K562 (cell line): ENCODE data around the gene ZNF831. TPM values are rescaled to one million over a fixed set of nuclear protein-coding genes. Genes with fewer than 3 reads are reported as not detected.

ENCODE experiments used
- ATAC-seq: fragments of 200-7000 bp; cut with Tn5 transposase; 3 replicates; pipeline ENCODE4 v1.9.1; 2020; ENCODE audit warnings: moderate library complexity
- BruUV-seq: library from RNA; stranded (reverse); fragments of 400-500 nt; replicated peaks from 2 replicates; lab custom pipeline; 2021; lab: Mats Ljungman, UMichigan
- CTCF ChIA-PET: fragments of 300-600 bp; formaldehyde crosslinking; extraction: SDS; loops from one replicate; lab custom pipeline; 2021; ENCODE audit warnings: low intra/inter-chr PET ratio; lab: Yijun Ruan, JAX
- POLR2A ChIA-PET: fragments of 300-600, 350-650 bp; sonication (Branson Sonifier 250); formaldehyde crosslinking; extraction: SDS; loops from one replicate; lab custom pipeline; 2021; ENCODE audit warnings: antibody characterized with exemption, inconsistent platforms; lab: Yijun Ruan, JAX
- DNase-seq, 4 experiments: peaks; one replicate each; pipeline versions ENCODE4 v3.0.0 to v3.0.0-alpha.2; 2011 to 2018; ENCODE audit warnings: low spot score in 3 of 4, mixed read lengths in 3 of 4; ENCODE audit errors: extremely low read depth in 1 of 4
- FAIRE-seq: peaks from 2 replicates; lab custom pipeline; 2011; peaks lifted over from hg19 to GRCh38; lab: Jason Lieb, UNC
- H2AFZ ChIP-seq: 2 replicates; pipeline ENCODE4 v1.6.0; 2011; ENCODE audit warnings: low read depth, low read length, control low read depth, inconsistent platforms
- H3K27ac ChIP-seq: fragments of 200-600 bp; 3 replicates; pipeline ENCODE4 v1.8.0; 2011; ENCODE audit warnings: low read depth, mild to moderate bottlenecking, control low read depth, inconsistent platforms, low read length, moderate library complexity, mixed read lengths; ENCODE audit errors: extremely low read depth
- H3K27me3 ChIP-seq, 2 experiments: fragments of 300-600 bp in 1 of 2; 2 replicates in 1 of 2; 3 replicates in 1 of 2; pipeline versions ENCODE4 v1.6.0 to v1.8.0; 2011; ENCODE audit warnings: inconsistent platforms in 2 of 2, low read length in 2 of 2, mild to moderate bottlenecking in 1 of 2, mixed read lengths in 1 of 2, moderate library complexity in 1 of 2; ENCODE audit not compliant: control insufficient read depth in 2 of 2, insufficient read depth in 2 of 2
- H3K36me3 ChIP-seq: fragments of 300-600 bp; 3 replicates; pipeline ENCODE4 v1.8.0; 2011; ENCODE audit warnings: mild to moderate bottlenecking, low read length, inconsistent platforms; ENCODE audit not compliant: control insufficient read depth, insufficient read depth
- H3K4me1 ChIP-seq, 2 experiments: fragments of 200-600 bp in 1 of 2; replicated peaks in 1 of 2; 2 replicates in 1 of 2; 3 replicates in 1 of 2; pipeline versions ENCODE4 v1.5.1 to v1.8.0; 2011; ENCODE audit warnings: inconsistent platforms in 2 of 2, low read length in 2 of 2, mild to moderate bottlenecking in 1 of 2, mixed read lengths in 1 of 2, moderate library complexity in 1 of 2; ENCODE audit not compliant: control insufficient read depth in 2 of 2, insufficient read depth in 2 of 2
- H3K4me2 ChIP-seq: 2 replicates; pipeline ENCODE4 v1.6.1; 2011; ENCODE audit warnings: low read length, control low read depth, inconsistent platforms, mixed read lengths; ENCODE audit not compliant: insufficient read depth
- H3K4me3 ChIP-seq: fragments of 200-600 bp; sonication (generic), shearing (Covaris generic); 2 replicates; pipeline ENCODE4 v1.5.1; 2016; ENCODE audit warnings: control low read depth, inconsistent platforms
- H3K79me2 ChIP-seq: fragments of 200-600 bp; 3 replicates; pipeline ENCODE4 v1.8.0; 2011; ENCODE audit warnings: low read length, inconsistent platforms; ENCODE audit not compliant: control insufficient read depth, insufficient read depth
- H3K9ac ChIP-seq, 2 experiments: 2 replicates each; pipeline versions ENCODE4 v1.6.0 to v1.6.1; 2011; ENCODE audit warnings: low read depth in 2 of 2, low read length in 2 of 2, control low read depth in 1 of 2, inconsistent platforms in 1 of 2, mild to moderate bottlenecking in 1 of 2, mixed read lengths in 1 of 2; ENCODE audit not compliant: insufficient read depth in 1 of 2
- H3K9me1 ChIP-seq: one replicate; pipeline ENCODE4 v1.6.0; 2011; ENCODE audit warnings: inconsistent platforms, mild to moderate bottlenecking, low read length, moderate library complexity; ENCODE audit not compliant: control insufficient read depth, insufficient read depth
- H3K9me3 ChIP-seq: replicated peaks from 2 replicates; pipeline ENCODE4 v1.5.1; 2011; ENCODE audit warnings: low read depth, low read length, inconsistent platforms; ENCODE audit not compliant: control insufficient read depth, insufficient read depth
- H4K20me1 ChIP-seq: replicated peaks from 2 replicates; pipeline ENCODE4 v1.6.1; 2011; ENCODE audit warnings: low read length, inconsistent platforms, mixed read lengths; ENCODE audit not compliant: control insufficient read depth, insufficient read depth
- C11orf30 ChIP-seq: fragments of 450-650 bp; IDR thresholded peaks from 2 replicates; pipeline ENCODE4 v1.6.1; 2016; ENCODE audit warnings: low read depth, mild to moderate bottlenecking
- HMGN3 ChIP-seq: IDR thresholded peaks from 2 replicates; pipeline ENCODE4 v1.6.1; 2011; ENCODE audit warnings: borderline replicate concordance, low read depth, mild to moderate bottlenecking, mixed read lengths, low read length; ENCODE audit not compliant: insufficient read length; ENCODE audit errors: extremely low read depth
- HNRNPH1 ChIP-seq: fragments of 200-400 bp; formaldehyde crosslinking; optimal IDR thresholded peaks from 2 replicates; pipeline ENCODE3; 2017; ENCODE audit warnings: low read depth, mild to moderate bottlenecking, low read length, moderate library complexity
- KLF16 ChIP-seq: IDR thresholded peaks from 2 replicates; pipeline ENCODE4 v1.6.1; 2016; ENCODE audit warnings: antibody characterized with exemption
- L3MBTL2 ChIP-seq: fragments of 450-650 bp; IDR thresholded peaks from 2 replicates; pipeline ENCODE4 v1.6.1; 2016; ENCODE audit warnings: mild to moderate bottlenecking, moderate library complexity
- MEIS2 ChIP-seq: fragments of 450-650 bp; IDR thresholded peaks from 2 replicates; pipeline ENCODE4 v1.6.1; 2014; ENCODE audit warnings: mild to moderate bottlenecking; ENCODE audit not compliant: partially characterized antibody
- NFIC ChIP-seq: fragments of 450-650 bp; IDR thresholded peaks from 2 replicates; pipeline ENCODE4 v1.6.1; 2017; ENCODE audit warnings: mild to moderate bottlenecking, inconsistent platforms
- PRPF4 ChIP-seq: fragments of 200-400 bp; formaldehyde crosslinking; IDR thresholded peaks from one replicate; pipeline ENCODE4 v1.6.1; 2017; ENCODE audit warnings: low read length, low read depth, mild to moderate bottlenecking; ENCODE audit not compliant: insufficient read depth, poor library complexity, severe bottlenecking
- PTTG1 ChIP-seq: fragments of 450-650 bp; IDR thresholded peaks from 2 replicates; pipeline ENCODE4 v1.6.1; 2016; ENCODE audit warnings: low read depth, mild to moderate bottlenecking, missing genetic modification characterization, missing compliant biosample characterization
- RCOR1 ChIP-seq, 2 experiments: IDR thresholded peaks; 2 replicates each; pipeline ENCODE4 v1.6.1; 2012; ENCODE audit warnings: low read depth in 2 of 2, low read length in 2 of 2, borderline replicate concordance in 1 of 2, improper control_type of control experiment in 1 of 2
- REST ChIP-seq, 2 experiments: fragments of 450-650 bp; formaldehyde crosslinking in 1 of 2; IDR thresholded peaks; 2 replicates each; pipeline versions ENCODE4 v1.4.0 to v1.6.1; 2014 to 2020; ENCODE audit warnings: mild to moderate bottlenecking in 2 of 2, borderline replicate concordance in 1 of 2, low read depth in 1 of 2
- SIX5 ChIP-seq, 2 experiments: IDR thresholded peaks; 2 replicates each; pipeline ENCODE4 v1.6.1; 2011; ENCODE audit warnings: low read length in 2 of 2, borderline replicate concordance in 1 of 2, low read depth in 1 of 2, mild to moderate bottlenecking in 1 of 2, moderate library complexity in 1 of 2; ENCODE audit not compliant: insufficient read depth in 1 of 2
- SMARCE1 ChIP-seq: fragments of 450-650 bp; IDR thresholded peaks from 2 replicates; pipeline ENCODE4 v1.7.1; 2016; ENCODE audit warnings: mild to moderate bottlenecking
- WGBS: fragments of 100-300 bp; shearing (Covaris generic); methylation state at CpG from one replicate; pipeline ENCODE4 v1.1.6; 2016; ENCODE audit warnings: low coverage, mixed read lengths; ENCODE audit not compliant: insufficient coverage; ENCODE audit errors: missing lambda C conversion rate; 5-methylcytosine and 5-hydroxymethylcytosine counted together
- in situ Hi-C: fragments of 300-500 bp; cut with MboI; formaldehyde crosslinking; loops from 4 replicates; pipeline ENCODE4 v1.15.0; 2018; ENCODE audit warnings: inconsistent platforms, mixed read lengths
- intact Hi-C: fragments of 100-400 bp; cut with micrococcal nuclease; formaldehyde crosslinking; loops from 2 replicates; pipeline ENCODE4 v1.14.2; 2022
- polyA plus RNA-seq, 8 experiments: library from polyadenylated mRNA; depleted of rRNA in 4 of 8; stranded (reverse) in 5 of 8; unstranded in 3 of 8; fragments of >200 nt; fragmentation: Nextera tagmentation in 2 of 8; fragmentation: Illumina TruSeq in 1 of 8; extraction: Ambion mirVana in 2 of 8; extraction: Trizol in 1 of 8; gene quantifications; 2 replicates each; pipeline versions ENCODE4 v1.2.1 to v1.2.3, GENCODE V29; 2011 to 2014; ENCODE audit warnings: inconsistent platforms in 1 of 8, missing spikeins in 1 of 8
- total RNA-seq, 7 experiments: library from RNA; depleted of rRNA in 6 of 7; stranded (reverse); fragments of >200 nt in 6 of 7; fragmentation: Illumina TruSeq in 2 of 7; extraction: Trizol in 2 of 7; gene quantifications; 2 replicates each; pipeline versions ENCODE4 v1.2.1 to v1.2.3, GENCODE V29; 2011 to 2021; ENCODE audit warnings: low replicate concordance in 1 of 7

The ZNF831 gene
- total and polyA plus RNA-seq, 9 of the 15 experiments (the other 6 are each of a cell fraction or from before 2014, with no cell fraction given), result not detected

GRCh38 chr20:59139998-59140397 is 23.6 kb upstream of the ZNF831 start (continued):
- TF ChIP-seq SIX5 (IDR thresholded peaks at IDR 0.05; ENCODE audit: borderline replicate concordance in 1 of 2, insufficient read depth in 1 of 2, low read depth in 1 of 2, low read length in 2 of 2) (no peak), MEIS2 (peak; percentile 45), HMGN3 (no peak), SMARCE1 (no peak), L3MBTL2 (no peak), HNRNPH1 (no peak), PRPF4 (no peak), KLF16 (no peak), C11orf30 (peak; percentile 25; the same call in 1 of the 2 replicates), RCOR1 (IDR thresholded peaks at IDR 0.05; ENCODE audit: borderline replicate concordance in 1 of 2, low read depth in 2 of 2, low read length in 2 of 2) (0 out of 4 replicates have a peak, but pooled peaks of 1 of the 2 experiments have one; percentile 34)

GRCh38 chr20:59141818-59142581 is 21.6 kb upstream of the ZNF831 start:
- Histone ChIP-seq H2AFZ (no peak overlapping the region), H3K9me1 (no peaks in the 10 kb centered on the region), H3K36me3 (no peaks in the 10 kb centered on the region), H3K27ac (no peak overlapping the region), H3K4me1 (no peaks in the 10 kb centered on the region), H3K79me2 (no peaks in the 10 kb centered on the region), H4K20me1 (no peaks in the 10 kb centered on the region), H3K9me3 (no peaks in the 10 kb centered on the region), H3K27me3 (peaks cover 4 to 21% of the 10 kb centered on the region in 2 experiments; a peak in 4 of 5 replicates), H3K4me2 (no peak overlapping the region), H3K4me3 (no peak overlapping the region), H3K9ac (no peak overlapping the region)
- BruUV-seq, result no TSS peak
- ChIA-PET POLR2A (interaction anchor here (0.6 kb wide), 2 partner anchors 79 to 257 kb away, joined by 3 to 4 read pairs; no protein-coding TSS in a partner anchor), CTCF (no interaction called here)
- WGBS, result 2% methylated on average over 13 of the region's 13 CpGs
- no peak for ATAC-seq
- intact Hi-C loops (no loop called here), in situ Hi-C loops (no loop called here)
- DNase-seq, result peak; percentile 28 to 42 (median 38)
- no peak for FAIRE-seq
- peak; percentile 36 for TF ChIP-seq NFIC
- TF ChIP-seq PTTG1 (tag), result no peak
- peak; percentile 98 for TF ChIP-seq REST (IDR thresholded peaks at IDR 0.05; ENCODE audit: borderline replicate concordance)
- TF ChIP-seq REST (CRISPR knock-in tag; IDR thresholded peaks at IDR 0.05; ENCODE audit: low read depth), result peak; percentile 93
